Endothelial cell of umbilical vein (primary cell): Measurements from ENCODE around the gene JAKMIP1. TPM values are rescaled to one million over a fixed set of nuclear protein-coding genes. Genes with fewer than 3 reads are reported as not detected.

ENCODE experiments used
- BruUV-seq: library from RNA; stranded (reverse); fragments of 400-500 nt; replicated peaks from 2 replicates; lab custom pipeline; 2021; lab: Mats Ljungman, UMichigan
- CTCF ChIA-PET: fragments of 300-600, 350-600 bp; sonication (Branson Sonifier 250); formaldehyde crosslinking; loops from one replicate; lab custom pipeline; 2021; ENCODE audit warnings: antibody characterized with exemption, inconsistent platforms; lab: Charles Lee
- POLR2A ChIA-PET: fragments of 300-600, 350-600 bp; sonication (Branson Sonifier 250); formaldehyde crosslinking; loops from one replicate; lab custom pipeline; 2021; ENCODE audit warnings: antibody characterized with exemption, inconsistent platforms; lab: Charles Lee
- DNase-seq: peaks from one replicate; pipeline ENCODE4 v3.0.0-alpha.2; 2011; ENCODE audit warnings: low read depth, low spot score
- FAIRE-seq: peaks from 2 replicates; lab custom pipeline; 2011; peaks lifted over from hg19 to GRCh38; lab: Jason Lieb, UNC
- H2AFZ ChIP-seq: 2 replicates; pipeline ENCODE4 v1.6.0; 2012; ENCODE audit warnings: low read depth, low read length, control low read depth, inconsistent platforms
- H3K27ac ChIP-seq: 2 replicates; pipeline ENCODE4 v1.5.1; 2011; ENCODE audit warnings: low read depth, mild to moderate bottlenecking, control low read depth, low read length, moderate library complexity; ENCODE audit not compliant: insufficient read depth
- H3K27me3 ChIP-seq, 2 experiments: 2 replicates each; pipeline versions ENCODE4 v1.6.0 to v1.6.1; 2011; ENCODE audit warnings: low read length in 2 of 2, mixed read lengths in 1 of 2; ENCODE audit not compliant: control insufficient read depth in 2 of 2, insufficient read depth in 2 of 2
- H3K36me3 ChIP-seq, 2 experiments: 2 replicates in 1 of 2; 3 replicates in 1 of 2; pipeline ENCODE4 v1.5.1; 2011; ENCODE audit warnings: low read length in 2 of 2, mild to moderate bottlenecking in 1 of 2, moderate library complexity in 1 of 2; ENCODE audit not compliant: control insufficient read depth in 2 of 2, insufficient read depth in 2 of 2; ENCODE audit errors: extremely low read depth in 1 of 2
- H3K4me1 ChIP-seq: 3 replicates; pipeline ENCODE4 v1.5.1; 2011; ENCODE audit warnings: mild to moderate bottlenecking, low read length; ENCODE audit not compliant: control insufficient read depth, insufficient read depth; ENCODE audit errors: extremely low read depth
- H3K4me2 ChIP-seq: 2 replicates; pipeline ENCODE4 v1.6.1; 2011; ENCODE audit warnings: low read length, control low read depth, mixed read lengths; ENCODE audit not compliant: insufficient read depth
- H3K4me3 ChIP-seq, 3 experiments: fragments of 200-600 bp in 1 of 3; sonication (generic), shearing (Covaris generic) in 1 of 3; replicated peaks in 1 of 3; 2 replicates each; pipeline ENCODE4 v1.5.1; 2011 to 2016; ENCODE audit warnings: control low read depth in 3 of 3, low read length in 3 of 3, mild to moderate bottlenecking in 2 of 3, inconsistent platforms in 1 of 3, low read depth in 1 of 3, moderate library complexity in 1 of 3; ENCODE audit not compliant: insufficient read depth in 1 of 3
- H3K79me2 ChIP-seq: 2 replicates; pipeline ENCODE4 v1.6.0; 2012; ENCODE audit warnings: low read length, inconsistent platforms; ENCODE audit not compliant: control insufficient read depth, insufficient read depth
- H3K9ac ChIP-seq: replicated peaks from 2 replicates; pipeline ENCODE3; 2011; ENCODE audit warnings: low read length, control low read depth; ENCODE audit not compliant: insufficient read depth; ENCODE audit errors: extremely low read depth
- H3K9me1 ChIP-seq: replicated peaks from 3 replicates; pipeline ENCODE4 v1.6.0; 2011; ENCODE audit warnings: mild to moderate bottlenecking, low read length; ENCODE audit not compliant: control insufficient read depth, insufficient read depth; ENCODE audit errors: extremely low read depth
- H3K9me3 ChIP-seq: replicated peaks from 2 replicates; pipeline ENCODE4 v1.5.1; 2012; ENCODE audit warnings: low read length, inconsistent platforms; ENCODE audit not compliant: control insufficient read depth, insufficient read depth
- H4K20me1 ChIP-seq: replicated peaks from 2 replicates; pipeline ENCODE3; 2011; ENCODE audit warnings: mild to moderate bottlenecking, low read length; ENCODE audit not compliant: control insufficient read depth, insufficient read depth; ENCODE audit errors: extremely low read depth
- EZH2 ChIP-seq: IDR thresholded peaks from 2 replicates; pipeline ENCODE4 v1.6.1; 2012; ENCODE audit warnings: borderline replicate concordance, low read depth, mild to moderate bottlenecking, moderate library complexity, low read length, inconsistent platforms; ENCODE audit not compliant: severe bottlenecking
- FOS ChIP-seq: IDR thresholded peaks from 2 replicates; pipeline ENCODE4 v1.6.1; 2011; ENCODE audit warnings: mild to moderate bottlenecking, low read length, moderate library complexity, borderline replicate concordance; ENCODE audit not compliant: insufficient read depth
- GATA2 ChIP-seq: IDR thresholded peaks from 2 replicates; pipeline ENCODE4 v1.7.0; 2011; ENCODE audit warnings: low read depth, mild to moderate bottlenecking, moderate library complexity, mixed read lengths, low read length; ENCODE audit not compliant: insufficient read length, insufficient read depth
- JUN ChIP-seq: IDR thresholded peaks from 2 replicates; pipeline ENCODE4 v1.6.1; 2011; ENCODE audit warnings: borderline replicate concordance, low read depth; ENCODE audit not compliant: insufficient read length, insufficient read depth
- MYC ChIP-seq: IDR thresholded peaks from one replicate; pipeline ENCODE4 v1.6.1; 2011; ENCODE audit warnings: mild to moderate bottlenecking, low read depth, low read length
- POLR2A ChIP-seq: IDR thresholded peaks from 2 replicates; pipeline ENCODE4 v1.6.1; 2012; ENCODE audit warnings: low read depth, mild to moderate bottlenecking, control low read depth, low read length
- POLR2AphosphoS5 ChIP-seq: IDR thresholded peaks from 2 replicates; pipeline ENCODE4 v1.6.1; 2012; ENCODE audit warnings: low read depth, mild to moderate bottlenecking, control low read depth, low read length, moderate library complexity; ENCODE audit not compliant: insufficient read depth
- dilution Hi-C: fragments of 300-500 bp; cut with MboI; formaldehyde crosslinking; loops from one replicate; pipeline ENCODE4 v1.15.0; 2019; ENCODE audit warnings: low sequenced_read_pairs; ENCODE audit not compliant: extremely low pct_ligation_motif_present
- intact Hi-C: fragments of 100-400 bp; cut with micrococcal nuclease; formaldehyde crosslinking; loops from one replicate; pipeline ENCODE4 v1.10.0; 2022
- polyA plus RNA-seq, 4 experiments: library from polyadenylated mRNA; depleted of rRNA in 3 of 4; stranded (reverse) in 3 of 4; unstranded in 1 of 4; fragments of >200 nt; gene quantifications; 2 replicates each; pipeline versions ENCODE4 v1.2.1 to v1.2.3, GENCODE V29; 2011 to 2012; ENCODE audit warnings: missing spikeins in 1 of 4
- total RNA-seq: library from RNA; stranded (reverse); gene quantifications from 2 replicates; pipeline ENCODE4 v1.2.3, GENCODE V29; 2021
- TF ChIP-seq, protein P1 (sequence below), 2 donors: IDR thresholded peaks; 1 replicate in 1 of 2; 2 replicates in 1 of 2; pipeline ENCODE4 v1.5.1; 2011; ENCODE audit warnings: low read length in 2 of 2, mild to moderate bottlenecking in 2 of 2, moderate library complexity in 2 of 2, control low read depth in 1 of 2, inconsistent platforms in 1 of 2, low read depth in 1 of 2; ENCODE audit not compliant: insufficient read depth in 1 of 2; ENCODE audit errors: extremely low read depth in 1 of 2
- TF ChIP-seq, protein P2 (sequence below): IDR thresholded peaks from 2 replicates; pipeline ENCODE4 v1.6.1; 2011; ENCODE audit not compliant: insufficient read depth, insufficient read length

JAKMIP1 gene
- total and polyA plus RNA-seq, 2 donors (not counting 3 experiments of a cell fraction or from before 2014, with no cell fraction given): not detected

DNA sequence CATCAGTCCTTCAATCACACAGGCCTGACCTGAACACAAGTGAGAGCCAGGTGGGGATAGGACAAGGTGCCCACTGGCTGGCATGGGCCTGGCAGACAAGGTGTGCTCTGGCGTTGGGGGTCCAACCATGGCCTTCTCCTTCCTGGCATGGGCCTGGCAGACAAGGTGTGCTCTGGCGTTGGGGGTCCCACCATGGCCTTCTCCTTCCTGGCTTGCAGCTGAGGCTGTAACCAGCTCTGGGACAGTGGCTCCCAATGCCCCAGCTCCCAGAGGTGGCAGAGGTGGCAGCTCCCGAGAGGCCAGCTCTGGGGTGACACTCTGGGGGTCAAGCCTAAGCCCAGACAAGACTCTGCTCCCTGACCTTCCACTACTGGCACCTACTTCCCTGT, 62.6 kb downstream of the JAKMIP1 start:
- ChIA-PET CTCF (no interaction called here), POLR2A (no interaction called here)
- intact Hi-C loops: no loop called here
- H3K4me1 ChIP-seq: no peaks in the 10 kb centered on the region
- H3K27me3 ChIP-seq: no peaks in the 10 kb centered on the region
- H3K27ac ChIP-seq: no peak overlapping the region
- H3K4me2 ChIP-seq: no peak overlapping the region
- DNase-seq (no peak), FAIRE-seq (no peak)
- no peak overlapping the region for H3K4me3 ChIP-seq
- H3K9me3 ChIP-seq: no peaks in the 10 kb centered on the region
- H3K9me1 ChIP-seq: no peaks in the 10 kb centered on the region
- no peak overlapping the region for H3K9ac ChIP-seq
- BruUV-seq: no TSS peak
- H3K36me3 ChIP-seq: no peaks in the 10 kb centered on the region
- H2AFZ ChIP-seq: no peak overlapping the region
- H3K79me2 ChIP-seq: no peaks in the 10 kb centered on the region
- dilution Hi-C loops: no loop called here
- TF ChIP-seq GATA2 (no peak), MYC (no peak), POLR2A (no peak), JUN (no peak), EZH2 (no peak), FOS (no peak), POLR2AphosphoS5 (no peak)
- TF ChIP-seq, protein P1, sequence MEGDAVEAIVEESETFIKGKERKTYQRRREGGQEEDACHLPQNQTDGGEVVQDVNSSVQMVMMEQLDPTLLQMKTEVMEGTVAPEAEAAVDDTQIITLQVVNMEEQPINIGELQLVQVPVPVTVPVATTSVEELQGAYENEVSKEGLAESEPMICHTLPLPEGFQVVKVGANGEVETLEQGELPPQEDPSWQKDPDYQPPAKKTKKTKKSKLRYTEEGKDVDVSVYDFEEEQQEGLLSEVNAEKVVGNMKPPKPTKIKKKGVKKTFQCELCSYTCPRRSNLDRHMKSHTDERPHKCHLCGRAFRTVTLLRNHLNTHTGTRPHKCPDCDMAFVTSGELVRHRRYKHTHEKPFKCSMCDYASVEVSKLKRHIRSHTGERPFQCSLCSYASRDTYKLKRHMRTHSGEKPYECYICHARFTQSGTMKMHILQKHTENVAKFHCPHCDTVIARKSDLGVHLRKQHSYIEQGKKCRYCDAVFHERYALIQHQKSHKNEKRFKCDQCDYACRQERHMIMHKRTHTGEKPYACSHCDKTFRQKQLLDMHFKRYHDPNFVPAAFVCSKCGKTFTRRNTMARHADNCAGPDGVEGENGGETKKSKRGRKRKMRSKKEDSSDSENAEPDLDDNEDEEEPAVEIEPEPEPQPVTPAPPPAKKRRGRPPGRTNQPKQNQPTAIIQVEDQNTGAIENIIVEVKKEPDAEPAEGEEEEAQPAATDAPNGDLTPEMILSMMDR (IDR thresholded peaks at IDR 0.05; ENCODE audit: extremely low read depth in 1 of 2, insufficient read depth in 1 of 2, low read depth in 1 of 2, low read length in 2 of 2): no peak
- TF ChIP-seq, protein P2, sequence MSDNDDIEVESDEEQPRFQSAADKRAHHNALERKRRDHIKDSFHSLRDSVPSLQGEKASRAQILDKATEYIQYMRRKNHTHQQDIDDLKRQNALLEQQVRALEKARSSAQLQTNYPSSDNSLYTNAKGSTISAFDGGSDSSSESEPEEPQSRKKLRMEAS: no peak
- no peaks in the 10 kb centered on the region for H4K20me1 ChIP-seq
